A549 (cell line): ENCODE data around the gene PHF2.

ENCODE experiments used
- CHD4 ChIP-seq: fragments of 200-600 bp; sonication (generic); IDR thresholded peaks from 2 replicates; pipeline ENCODE4 v1.6.1; 2016; ENCODE audit warnings: antibody characterized with exemption, mild to moderate bottlenecking, borderline replicate concordance
- EP300 ChIP-seq, 2 experiments: fragments of >200 bp; sonication (Bioruptor Twin); formaldehyde crosslinking; IDR thresholded peaks; 2 replicates in 1 of 2; 3 replicates in 1 of 2; pipeline ENCODE4 v1.6.1; 2016 to 2017
- HOXA7 ChIP-seq: fragments of 250-450 bp; sonication (Bioruptor Pico); IDR thresholded peaks from 2 replicates; pipeline ENCODE4 v1.5.0; 2020; ENCODE audit warnings: mild to moderate bottlenecking, moderate library complexity
- KDM1A ChIP-seq: fragments of 200-600 bp; sonication (generic); IDR thresholded peaks from 2 replicates; pipeline ENCODE4 v1.6.1; 2016; ENCODE audit warnings: low read depth, mild to moderate bottlenecking
- MAFK ChIP-seq: fragments of 450-650 bp; IDR thresholded peaks from 2 replicates; pipeline ENCODE4 v1.6.1; 2014; ENCODE audit not compliant: partially characterized antibody
- MYC ChIP-seq: IDR thresholded peaks from 2 replicates; pipeline ENCODE4 v1.6.1; 2012; ENCODE audit warnings: mild to moderate bottlenecking, inconsistent platforms, low read length, improper control_type of control experiment, borderline replicate concordance
- POLR2A ChIP-seq: IDR thresholded peaks from 2 replicates; pipeline ENCODE4 v1.6.1; 2012; ENCODE audit warnings: mild to moderate bottlenecking, low read length
- RNF2 ChIP-seq: fragments of 200-600 bp; sonication (generic); IDR thresholded peaks from 2 replicates; pipeline ENCODE4 v1.6.1; 2016; ENCODE audit warnings: low read depth, mild to moderate bottlenecking, antibody characterized with exemption, moderate library complexity, borderline replicate concordance
- ZNF302 ChIP-seq: fragments of 250-450 bp; sonication (Bioruptor Pico); IDR thresholded peaks from 2 replicates; pipeline ENCODE4 v1.9.0; 2021; ENCODE audit warnings: inconsistent platforms, mild to moderate bottlenecking, moderate library complexity
- ZSCAN20 ChIP-seq: fragments of 250-450 bp; sonication (Bioruptor Pico); IDR thresholded peaks from 2 replicates; pipeline ENCODE4 v1.8.0; 2022; ENCODE audit warnings: mild to moderate bottlenecking, moderate library complexity
- TF ChIP-seq, protein P1 (sequence below): fragments of >200 bp; sonication (Bioruptor Twin); formaldehyde crosslinking; IDR thresholded peaks from 3 replicates; pipeline ENCODE4 v1.5.1; 2016
- TF ChIP-seq, protein P2 (sequence below): fragments of 150-350 bp; IDR thresholded peaks from 2 replicates; pipeline ENCODE4 v1.6.1; 2014; ENCODE audit warnings: low read depth, mild to moderate bottlenecking, low read length
- TF ChIP-seq, protein P3 (sequence below): fragments of >200 bp; sonication (Bioruptor Twin); formaldehyde crosslinking; IDR thresholded peaks from 2 replicates; pipeline ENCODE4 v1.6.1; 2016
- TF ChIP-seq, protein P4 (sequence below): fragments of 200-600 bp; sonication (generic); IDR thresholded peaks from 2 replicates; pipeline ENCODE4 v1.6.1; 2016; ENCODE audit warnings: antibody characterized with exemption, mild to moderate bottlenecking, moderate library complexity

DNA sequence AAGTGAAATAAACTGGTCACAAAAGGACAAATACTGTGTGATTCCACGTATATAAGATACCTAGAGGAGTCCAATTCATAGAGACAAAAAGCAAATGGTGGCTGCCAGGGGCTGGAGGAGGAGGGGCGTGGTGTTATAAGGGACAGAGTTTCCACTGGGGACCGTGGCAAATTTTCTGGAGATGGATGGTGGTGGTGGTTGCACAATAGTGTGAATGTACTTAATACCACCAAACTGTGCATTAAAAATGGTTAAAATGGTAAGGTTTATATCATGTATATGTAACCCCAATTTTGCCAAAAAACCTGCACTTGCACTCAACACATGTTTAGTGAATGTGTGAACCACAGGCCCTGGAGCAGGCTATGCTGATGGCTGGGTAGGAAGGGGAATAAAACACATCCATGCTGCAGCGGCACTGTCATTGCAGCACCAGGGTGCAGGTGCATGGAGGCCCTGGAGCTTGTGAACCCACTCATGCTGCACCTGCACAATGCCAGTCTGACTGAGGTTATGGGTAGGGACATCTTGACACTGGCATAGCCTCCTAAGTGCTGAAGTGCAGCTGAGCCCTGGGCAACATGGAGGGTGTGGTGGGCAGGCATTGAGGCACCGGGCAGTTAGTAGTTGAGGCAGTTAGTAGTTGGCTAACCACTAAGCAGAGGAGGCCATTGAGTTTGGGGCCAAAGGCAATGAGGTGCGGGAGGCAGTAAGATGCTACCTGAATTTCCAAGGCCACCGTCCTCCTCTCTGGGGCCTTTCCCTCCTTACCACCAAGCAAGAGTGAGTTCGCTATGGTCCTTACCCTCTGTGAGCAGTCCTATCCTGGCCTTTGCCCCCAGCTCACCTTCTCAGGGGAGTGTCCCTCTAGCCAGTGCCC, 3.5 kb upstream of the PHF2 start:
- no peak for TF ChIP-seq CHD4
- TF ChIP-seq ZSCAN20 (CRISPR knock-in tag): no peak
- TF ChIP-seq, protein P1, sequence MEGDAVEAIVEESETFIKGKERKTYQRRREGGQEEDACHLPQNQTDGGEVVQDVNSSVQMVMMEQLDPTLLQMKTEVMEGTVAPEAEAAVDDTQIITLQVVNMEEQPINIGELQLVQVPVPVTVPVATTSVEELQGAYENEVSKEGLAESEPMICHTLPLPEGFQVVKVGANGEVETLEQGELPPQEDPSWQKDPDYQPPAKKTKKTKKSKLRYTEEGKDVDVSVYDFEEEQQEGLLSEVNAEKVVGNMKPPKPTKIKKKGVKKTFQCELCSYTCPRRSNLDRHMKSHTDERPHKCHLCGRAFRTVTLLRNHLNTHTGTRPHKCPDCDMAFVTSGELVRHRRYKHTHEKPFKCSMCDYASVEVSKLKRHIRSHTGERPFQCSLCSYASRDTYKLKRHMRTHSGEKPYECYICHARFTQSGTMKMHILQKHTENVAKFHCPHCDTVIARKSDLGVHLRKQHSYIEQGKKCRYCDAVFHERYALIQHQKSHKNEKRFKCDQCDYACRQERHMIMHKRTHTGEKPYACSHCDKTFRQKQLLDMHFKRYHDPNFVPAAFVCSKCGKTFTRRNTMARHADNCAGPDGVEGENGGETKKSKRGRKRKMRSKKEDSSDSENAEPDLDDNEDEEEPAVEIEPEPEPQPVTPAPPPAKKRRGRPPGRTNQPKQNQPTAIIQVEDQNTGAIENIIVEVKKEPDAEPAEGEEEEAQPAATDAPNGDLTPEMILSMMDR: no peak
- no peak for TF ChIP-seq EP300 (IDR thresholded peaks at IDR 0.05)
- TF ChIP-seq, protein P2, sequence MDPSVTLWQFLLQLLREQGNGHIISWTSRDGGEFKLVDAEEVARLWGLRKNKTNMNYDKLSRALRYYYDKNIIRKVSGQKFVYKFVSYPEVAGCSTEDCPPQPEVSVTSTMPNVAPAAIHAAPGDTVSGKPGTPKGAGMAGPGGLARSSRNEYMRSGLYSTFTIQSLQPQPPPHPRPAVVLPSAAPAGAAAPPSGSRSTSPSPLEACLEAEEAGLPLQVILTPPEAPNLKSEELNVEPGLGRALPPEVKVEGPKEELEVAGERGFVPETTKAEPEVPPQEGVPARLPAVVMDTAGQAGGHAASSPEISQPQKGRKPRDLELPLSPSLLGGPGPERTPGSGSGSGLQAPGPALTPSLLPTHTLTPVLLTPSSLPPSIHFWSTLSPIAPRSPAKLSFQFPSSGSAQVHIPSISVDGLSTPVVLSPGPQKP: no peak
- TF ChIP-seq MYC: no peak
- TF ChIP-seq, protein P3, sequence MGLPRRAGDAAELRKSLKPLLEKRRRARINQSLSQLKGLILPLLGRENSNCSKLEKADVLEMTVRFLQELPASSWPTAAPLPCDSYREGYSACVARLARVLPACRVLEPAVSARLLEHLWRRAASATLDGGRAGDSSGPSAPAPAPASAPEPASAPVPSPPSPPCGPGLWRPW: no peak
- no peak for TF ChIP-seq MAFK
- no peak; the same call in 1 of the 2 replicates for TF ChIP-seq POLR2A
- TF ChIP-seq, protein P4, sequence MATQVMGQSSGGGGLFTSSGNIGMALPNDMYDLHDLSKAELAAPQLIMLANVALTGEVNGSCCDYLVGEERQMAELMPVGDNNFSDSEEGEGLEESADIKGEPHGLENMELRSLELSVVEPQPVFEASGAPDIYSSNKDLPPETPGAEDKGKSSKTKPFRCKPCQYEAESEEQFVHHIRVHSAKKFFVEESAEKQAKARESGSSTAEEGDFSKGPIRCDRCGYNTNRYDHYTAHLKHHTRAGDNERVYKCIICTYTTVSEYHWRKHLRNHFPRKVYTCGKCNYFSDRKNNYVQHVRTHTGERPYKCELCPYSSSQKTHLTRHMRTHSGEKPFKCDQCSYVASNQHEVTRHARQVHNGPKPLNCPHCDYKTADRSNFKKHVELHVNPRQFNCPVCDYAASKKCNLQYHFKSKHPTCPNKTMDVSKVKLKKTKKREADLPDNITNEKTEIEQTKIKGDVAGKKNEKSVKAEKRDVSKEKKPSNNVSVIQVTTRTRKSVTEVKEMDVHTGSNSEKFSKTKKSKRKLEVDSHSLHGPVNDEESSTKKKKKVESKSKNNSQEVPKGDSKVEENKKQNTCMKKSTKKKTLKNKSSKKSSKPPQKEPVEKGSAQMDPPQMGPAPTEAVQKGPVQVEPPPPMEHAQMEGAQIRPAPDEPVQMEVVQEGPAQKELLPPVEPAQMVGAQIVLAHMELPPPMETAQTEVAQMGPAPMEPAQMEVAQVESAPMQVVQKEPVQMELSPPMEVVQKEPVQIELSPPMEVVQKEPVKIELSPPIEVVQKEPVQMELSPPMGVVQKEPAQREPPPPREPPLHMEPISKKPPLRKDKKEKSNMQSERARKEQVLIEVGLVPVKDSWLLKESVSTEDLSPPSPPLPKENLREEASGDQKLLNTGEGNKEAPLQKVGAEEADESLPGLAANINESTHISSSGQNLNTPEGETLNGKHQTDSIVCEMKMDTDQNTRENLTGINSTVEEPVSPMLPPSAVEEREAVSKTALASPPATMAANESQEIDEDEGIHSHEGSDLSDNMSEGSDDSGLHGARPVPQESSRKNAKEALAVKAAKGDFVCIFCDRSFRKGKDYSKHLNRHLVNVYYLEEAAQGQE: no peak
- TF ChIP-seq ZNF302 (CRISPR knock-in tag): no peak
- no peak for TF ChIP-seq RNF2
- TF ChIP-seq HOXA7 (CRISPR knock-in tag): no peak
- no peak for TF ChIP-seq KDM1A
